HL-60 (cell line): ENCODE measurements around the gene CCL20.

Source experiments
- GABPA ChIP-seq: IDR thresholded peaks from 2 replicates; pipeline ENCODE4 v1.6.1; 2012; ENCODE audit warnings: low read depth
- POLR2AphosphoS5 ChIP-seq: IDR thresholded peaks from 2 replicates; pipeline ENCODE4 v1.6.1; 2012; ENCODE audit warnings: low read depth
- TF ChIP-seq, protein P1 (sequence below): IDR thresholded peaks from one replicate; pipeline ENCODE4 v1.5.1; 2011; ENCODE audit warnings: low read length, control low read depth, inconsistent platforms; ENCODE audit not compliant: insufficient read depth

GRCh38 chr2:227813229-227813561 is 447 bp upstream of the CCL20 start:
- TF ChIP-seq POLR2AphosphoS5 (no peak), GABPA (no peak)
- TF ChIP-seq, protein P1, sequence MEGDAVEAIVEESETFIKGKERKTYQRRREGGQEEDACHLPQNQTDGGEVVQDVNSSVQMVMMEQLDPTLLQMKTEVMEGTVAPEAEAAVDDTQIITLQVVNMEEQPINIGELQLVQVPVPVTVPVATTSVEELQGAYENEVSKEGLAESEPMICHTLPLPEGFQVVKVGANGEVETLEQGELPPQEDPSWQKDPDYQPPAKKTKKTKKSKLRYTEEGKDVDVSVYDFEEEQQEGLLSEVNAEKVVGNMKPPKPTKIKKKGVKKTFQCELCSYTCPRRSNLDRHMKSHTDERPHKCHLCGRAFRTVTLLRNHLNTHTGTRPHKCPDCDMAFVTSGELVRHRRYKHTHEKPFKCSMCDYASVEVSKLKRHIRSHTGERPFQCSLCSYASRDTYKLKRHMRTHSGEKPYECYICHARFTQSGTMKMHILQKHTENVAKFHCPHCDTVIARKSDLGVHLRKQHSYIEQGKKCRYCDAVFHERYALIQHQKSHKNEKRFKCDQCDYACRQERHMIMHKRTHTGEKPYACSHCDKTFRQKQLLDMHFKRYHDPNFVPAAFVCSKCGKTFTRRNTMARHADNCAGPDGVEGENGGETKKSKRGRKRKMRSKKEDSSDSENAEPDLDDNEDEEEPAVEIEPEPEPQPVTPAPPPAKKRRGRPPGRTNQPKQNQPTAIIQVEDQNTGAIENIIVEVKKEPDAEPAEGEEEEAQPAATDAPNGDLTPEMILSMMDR, result no peak
